GM12865 (cell line): ENCODE results near the gene RUFY3.

ENCODE experiments used
- DNase-seq: peaks from one replicate; pipeline ENCODE4 v3.0.0; 2010; ENCODE audit warnings: low read depth
- H3K4me3 ChIP-seq: 2 replicates; pipeline ENCODE4 v1.5.1; 2011; ENCODE audit warnings: mild to moderate bottlenecking, low read depth, low read length, control low read depth
- TF ChIP-seq, protein P1 (sequence below): IDR thresholded peaks from 2 replicates; pipeline ENCODE4 v1.5.1; 2011; ENCODE audit warnings: low read length, control low read depth, low read depth, inconsistent platforms; ENCODE audit not compliant: insufficient read depth; ENCODE audit errors: missing control alignments

The RUFY3 gene

GRCh38 chr4:70752236-70752635 lies 30.5 kb downstream of the RUFY3 start:
- no peak overlapping the region for H3K4me3 ChIP-seq
- no peak for DNase-seq
- TF ChIP-seq, protein P1, sequence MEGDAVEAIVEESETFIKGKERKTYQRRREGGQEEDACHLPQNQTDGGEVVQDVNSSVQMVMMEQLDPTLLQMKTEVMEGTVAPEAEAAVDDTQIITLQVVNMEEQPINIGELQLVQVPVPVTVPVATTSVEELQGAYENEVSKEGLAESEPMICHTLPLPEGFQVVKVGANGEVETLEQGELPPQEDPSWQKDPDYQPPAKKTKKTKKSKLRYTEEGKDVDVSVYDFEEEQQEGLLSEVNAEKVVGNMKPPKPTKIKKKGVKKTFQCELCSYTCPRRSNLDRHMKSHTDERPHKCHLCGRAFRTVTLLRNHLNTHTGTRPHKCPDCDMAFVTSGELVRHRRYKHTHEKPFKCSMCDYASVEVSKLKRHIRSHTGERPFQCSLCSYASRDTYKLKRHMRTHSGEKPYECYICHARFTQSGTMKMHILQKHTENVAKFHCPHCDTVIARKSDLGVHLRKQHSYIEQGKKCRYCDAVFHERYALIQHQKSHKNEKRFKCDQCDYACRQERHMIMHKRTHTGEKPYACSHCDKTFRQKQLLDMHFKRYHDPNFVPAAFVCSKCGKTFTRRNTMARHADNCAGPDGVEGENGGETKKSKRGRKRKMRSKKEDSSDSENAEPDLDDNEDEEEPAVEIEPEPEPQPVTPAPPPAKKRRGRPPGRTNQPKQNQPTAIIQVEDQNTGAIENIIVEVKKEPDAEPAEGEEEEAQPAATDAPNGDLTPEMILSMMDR: no peak

DNA sequence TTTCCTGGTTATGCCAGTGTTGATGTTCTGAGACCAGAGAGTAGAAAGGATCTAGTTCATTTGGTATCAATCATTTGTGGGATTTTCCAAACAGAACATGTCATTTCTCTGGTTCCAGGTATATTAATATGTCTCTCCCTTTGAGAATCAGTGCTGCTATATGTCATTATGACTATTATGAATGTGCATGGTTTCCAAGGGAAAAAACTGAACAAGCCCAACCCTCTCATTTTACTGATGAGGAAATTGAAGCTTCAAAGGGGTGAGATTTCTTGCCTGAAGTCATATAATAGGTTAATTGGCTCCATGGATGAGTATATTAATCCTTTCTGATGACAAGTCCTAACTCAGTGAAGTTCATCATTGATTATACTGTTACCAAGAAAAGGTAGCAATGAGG lies 31.9 kb downstream of the RUFY3 start:
- no peak for DNase-seq
- TF ChIP-seq, protein P1: no peak
- H3K4me3 ChIP-seq: no peak overlapping the region

- H3K4me3 ChIP-seq: peak overlapping the region; percentile 26
- TF ChIP-seq, protein P1: no peak
- peak; percentile 40 for DNase-seq
Measured at GRCh38 chr4:70754470-70754869, 32.7 kb downstream of the RUFY3 start.

DNA sequence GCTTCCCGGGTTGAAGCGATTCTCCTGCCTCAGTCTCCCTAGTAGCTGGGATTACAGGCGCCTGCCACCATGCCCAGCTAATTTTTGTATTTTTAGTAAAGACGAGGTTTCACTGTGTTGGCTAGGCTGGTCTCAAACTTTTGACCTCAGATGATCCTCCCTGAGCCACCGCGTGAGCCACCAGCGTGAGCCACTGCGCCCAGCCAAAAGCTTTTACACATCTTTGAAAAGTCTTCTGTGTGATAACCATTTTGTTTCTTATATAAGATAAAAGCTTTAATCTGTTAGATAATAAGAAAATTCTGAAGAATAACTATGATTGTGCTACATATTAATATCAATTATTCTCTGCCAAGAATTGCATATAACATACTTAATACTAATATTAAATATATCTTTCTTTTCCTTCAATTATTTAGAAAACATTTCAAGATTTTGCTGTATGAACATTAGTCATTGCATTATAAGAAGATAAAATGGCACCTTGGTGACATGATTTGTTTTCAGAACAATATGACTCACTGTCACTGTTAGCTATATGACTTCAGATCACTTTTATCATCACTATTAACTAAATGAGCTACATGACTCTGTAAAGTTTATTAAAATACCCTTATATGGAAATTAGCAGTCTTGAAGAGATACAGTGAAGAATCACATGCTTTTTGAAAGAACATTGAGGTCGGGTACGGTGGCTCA lies 33.4 kb downstream of the RUFY3 start:
- peak overlapping the region; percentile 26 for H3K4me3 ChIP-seq
- TF ChIP-seq, protein P1: no peak
- peak; percentile 29 for DNase-seq

- no peak overlapping the region for H3K4me3 ChIP-seq
- TF ChIP-seq, protein P1: no peak
- DNase-seq: no peak
Measured at GRCh38 chr4:70759126-70759525, 37.4 kb downstream of the RUFY3 start.

DNA sequence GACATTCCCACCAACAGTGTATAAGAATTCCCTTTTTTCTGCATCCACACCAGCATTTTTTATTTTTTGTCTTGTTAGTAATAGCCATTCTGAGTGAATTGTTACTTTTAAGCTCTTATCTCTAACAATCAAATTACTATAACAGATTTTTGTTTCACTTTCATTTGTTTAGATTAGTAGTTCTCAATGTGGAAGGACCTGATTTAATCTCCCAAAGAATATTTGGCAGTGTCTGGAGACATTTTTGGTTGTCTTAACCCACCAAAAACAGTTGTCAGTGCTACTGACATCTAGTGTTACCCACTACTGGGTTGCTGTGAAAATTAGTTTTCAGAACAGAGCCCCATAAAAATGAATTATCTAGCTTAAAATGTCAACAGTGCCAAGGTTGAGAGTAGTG lies 37.9 kb downstream of the RUFY3 start:
- no peak for DNase-seq
- no peak overlapping the region for H3K4me3 ChIP-seq
- TF ChIP-seq, protein P1: no peak

- DNase-seq: no peak
- TF ChIP-seq, protein P1: no peak
- H3K4me3 ChIP-seq: no peak overlapping the region
Measured at GRCh38 chr4:70760662-70761061, 38.9 kb downstream of the RUFY3 start.
